ENCODE measurements around the gene KCNG2. TPM values are rescaled to one million over a fixed set of nuclear protein-coding genes. Genes with fewer than 3 reads are reported as not detected.
A peak's percentile ranks its signal among the peaks of the same experiment; 100 is the strongest.

Gene KCNG2
- total RNA-seq, 1 donor from 2014 or later, result not detected

GRCh38 chr18:79931475-79931874 is 133.7 kb downstream of the KCNG2 start:
- H3K4me3 ChIP-seq, result no peak overlapping the region
- no peak overlapping the region for H2AFZ ChIP-seq (replicated peaks)
- Mint-ChIP-seq H3K4me1 (peaks cover 6% of the 10 kb centered on the region), H3K4me3 (no peak overlapping the region), H3K9me3 (peaks cover 72% of the 10 kb centered on the region), H3K27me3 (ENCODE audit: insufficient read depth, low read depth) (peaks cover 4% of the 10 kb centered on the region), H3K36me3 (peaks cover 69% of the 10 kb centered on the region), H3K27ac (no peak overlapping the region)
- peaks cover 15% of the 10 kb centered on the region for H3F3A ChIP-seq (ENCODE audit: low read depth)
- H3K79me2 ChIP-seq (ENCODE audit: low read depth), result no peaks in the 10 kb centered on the region
- peaks cover 26% of the 10 kb centered on the region for H3K9me3 ChIP-seq (ENCODE audit: low read depth)
- no peak overlapping the region for H3K9ac ChIP-seq
- no peak for TF ChIP-seq EZH2phosphoT487 (IDR thresholded peaks at IDR 0.05)
- TF ChIP-seq EZH2 (IDR thresholded peaks at IDR 0.05), result no peak
- no peak for TF ChIP-seq CTCF (IDR thresholded peaks at IDR 0.05)
- H3K36me3 ChIP-seq, result no peaks in the 10 kb centered on the region
- H3K27ac ChIP-seq, result no peak overlapping the region
- H3K4me2 ChIP-seq, result no peak overlapping the region
- H3K27me3 ChIP-seq, result no peaks in the 10 kb centered on the region
- no peak for DNase-seq (ENCODE audit: low spot score)
- peaks cover 15% of the 10 kb centered on the region for H3K4me1 ChIP-seq
- H4K20me1 ChIP-seq (ENCODE audit: low read depth), result peaks cover 17% of the 10 kb centered on the region

DNA sequence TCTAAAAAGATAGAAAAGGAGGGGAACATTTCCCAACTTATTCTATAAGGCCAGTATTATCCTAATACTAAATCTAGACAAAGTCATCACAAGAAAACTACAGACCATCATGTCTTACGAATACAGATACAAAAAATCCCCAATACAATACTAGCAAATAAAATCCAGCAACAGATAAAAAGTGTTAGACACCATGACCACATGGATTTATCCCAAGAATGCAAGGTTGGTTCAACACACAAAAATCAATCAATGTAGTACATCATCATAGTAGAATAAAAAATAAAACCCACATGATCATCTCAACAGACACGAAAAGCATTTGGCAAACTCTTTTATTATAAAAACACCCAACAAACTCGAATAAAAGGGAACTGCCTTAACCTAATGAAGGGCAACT is 135.2 kb downstream of the KCNG2 start:
- H3K4me3 Mint-ChIP-seq, result no peak overlapping the region
- Histone ChIP-seq H3K4me3 (no peak overlapping the region), H2AFZ (replicated peaks) (no peak overlapping the region), H3F3A (ENCODE audit: low read depth) (peaks cover under 1% of the 10 kb centered on the region), H3K79me2 (ENCODE audit: low read depth) (no peaks in the 10 kb centered on the region), H3K27ac (no peak overlapping the region), H3K27me3 (no peaks in the 10 kb centered on the region), H3K9ac (no peak overlapping the region), H3K4me2 (no peak overlapping the region), H4K20me1 (ENCODE audit: low read depth) (peaks cover 3% of the 10 kb centered on the region), H3K4me1 (peaks cover under 1% of the 10 kb centered on the region), H3K9me3 (ENCODE audit: low read depth) (peaks cover 26% of the 10 kb centered on the region), H3K36me3 (no peaks in the 10 kb centered on the region)
- H3K4me1 Mint-ChIP-seq, result no peaks in the 10 kb centered on the region
- peaks cover 77% of the 10 kb centered on the region for H3K36me3 Mint-ChIP-seq
- H3K9me3 Mint-ChIP-seq, result peaks cover 83% of the 10 kb centered on the region
- TF ChIP-seq CTCF (IDR thresholded peaks at IDR 0.05) (no peak), EZH2 (IDR thresholded peaks at IDR 0.05) (no peak), EZH2phosphoT487 (IDR thresholded peaks at IDR 0.05) (no peak)
- peaks cover 7% of the 10 kb centered on the region for H3K27me3 Mint-ChIP-seq (ENCODE audit: insufficient read depth, low read depth)
- H3K27ac Mint-ChIP-seq, result no peak overlapping the region
- DNase-seq (ENCODE audit: low spot score), result no peak

DNA sequence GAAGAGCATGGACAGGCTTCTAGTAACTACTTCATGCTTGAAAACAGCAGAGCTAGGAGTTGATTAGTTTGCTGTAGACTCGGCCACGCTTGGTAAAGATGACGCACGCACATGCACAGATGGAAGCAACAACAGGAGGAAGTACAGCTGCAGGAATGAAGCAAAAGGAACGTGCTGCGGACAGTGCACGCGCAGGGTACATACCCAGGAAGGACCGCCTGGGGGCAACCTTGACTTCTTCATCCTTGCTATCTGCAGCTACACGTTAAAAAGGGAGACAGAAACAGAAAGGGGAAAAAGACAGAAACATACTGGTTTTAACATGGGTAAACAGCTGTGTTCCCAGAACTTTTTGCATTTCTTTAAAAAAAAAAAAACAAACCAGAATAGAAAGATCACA is 136.0 kb downstream of the KCNG2 start:
- peaks cover 76% of the 10 kb centered on the region for H3K36me3 Mint-ChIP-seq
- H3K4me3 ChIP-seq, result no peak overlapping the region
- no peak overlapping the region for H3K4me2 ChIP-seq
- no peaks in the 10 kb centered on the region for H3K4me1 ChIP-seq
- H3K27me3 Mint-ChIP-seq (ENCODE audit: insufficient read depth, low read depth), result peaks cover 7% of the 10 kb centered on the region
- DNase-seq (ENCODE audit: low spot score), result peak; percentile 36
- no peak for TF ChIP-seq EZH2 (IDR thresholded peaks at IDR 0.05)
- TF ChIP-seq CTCF (IDR thresholded peaks at IDR 0.05), result peak; percentile 41
- H3K9me3 ChIP-seq (ENCODE audit: low read depth), result peaks cover 26% of the 10 kb centered on the region
- no peaks in the 10 kb centered on the region for H3K79me2 ChIP-seq (ENCODE audit: low read depth)
- H3F3A ChIP-seq (ENCODE audit: low read depth), result no peaks in the 10 kb centered on the region
- no peaks in the 10 kb centered on the region for H4K20me1 ChIP-seq (ENCODE audit: low read depth)
- no peak overlapping the region for H3K9ac ChIP-seq
- H3K4me3 Mint-ChIP-seq, result no peak overlapping the region
- H3K4me1 Mint-ChIP-seq, result no peaks in the 10 kb centered on the region
- no peak overlapping the region for H3K27ac ChIP-seq
- H3K27me3 ChIP-seq, result no peaks in the 10 kb centered on the region
- H2AFZ ChIP-seq (replicated peaks), result no peak overlapping the region
- peaks cover 80% of the 10 kb centered on the region for H3K9me3 Mint-ChIP-seq
- no peak overlapping the region for H3K27ac Mint-ChIP-seq
- H3K36me3 ChIP-seq, result no peaks in the 10 kb centered on the region

Data from neural progenitor cell (in vitro differentiated cells).